H9 (cell line): Measurements from ENCODE around the gene CA11. TPM values are rescaled to one million over a fixed set of nuclear protein-coding genes. Genes with fewer than 3 reads are reported as not detected.
A peak's percentile ranks its signal among the peaks of the same experiment; 100 is the strongest.

Source experiments
- DNase-seq: peaks from one replicate; pipeline ENCODE4 v3.0.0-alpha.2; 2017
- H2AFZ ChIP-seq: one replicate; pipeline ENCODE4 v1.6.1; 2013; ENCODE audit warnings: mild to moderate bottlenecking, low read length, control low read depth, moderate library complexity
- H2AK5ac ChIP-seq: 2 replicates; pipeline ENCODE4 v1.6.1; 2013; ENCODE audit warnings: low read length, control low read depth, mixed read lengths; ENCODE audit not compliant: insufficient read length
- H2BK120ac ChIP-seq: one replicate; pipeline ENCODE4 v1.6.1; 2013; ENCODE audit warnings: low read depth, mild to moderate bottlenecking, low read length, control low read depth, inconsistent platforms; ENCODE audit not compliant: poor library complexity, severe bottlenecking
- H2BK12ac ChIP-seq: 2 replicates; pipeline ENCODE4 v1.6.1; 2013; ENCODE audit warnings: low read length, control low read depth, mixed read lengths, low read depth; ENCODE audit not compliant: insufficient read length
- H2BK15ac ChIP-seq: 2 replicates; pipeline ENCODE4 v1.6.1; 2013; ENCODE audit warnings: low read depth, low read length, control low read depth
- H2BK20ac ChIP-seq: one replicate; pipeline ENCODE4 v1.6.1; 2013; ENCODE audit warnings: low read depth, mild to moderate bottlenecking, low read length, control low read depth, inconsistent platforms; ENCODE audit not compliant: poor library complexity, severe bottlenecking
- H2BK5ac ChIP-seq: 2 replicates; pipeline ENCODE4 v1.6.1; 2013; ENCODE audit warnings: low read length, control low read depth, mixed read lengths; ENCODE audit not compliant: insufficient read length
- H3K14ac ChIP-seq: 2 replicates; pipeline ENCODE4 v1.6.1; 2013; ENCODE audit warnings: low read length, control low read depth; ENCODE audit not compliant: insufficient read depth
- H3K18ac ChIP-seq: 2 replicates; pipeline ENCODE4 v1.6.1; 2013; ENCODE audit warnings: low read depth, mild to moderate bottlenecking, mixed read lengths, low read length, control low read depth; ENCODE audit not compliant: insufficient read length
- H3K23ac ChIP-seq: 2 replicates; pipeline ENCODE4 v1.6.1; 2013; ENCODE audit warnings: low read length, control low read depth, mixed read lengths, low read depth; ENCODE audit not compliant: insufficient read length
- H3K23me2 ChIP-seq: 2 replicates; pipeline ENCODE4 v1.6.1; 2013; ENCODE audit warnings: low read depth, mild to moderate bottlenecking, mixed read lengths, low read length, control low read depth; ENCODE audit not compliant: insufficient read length, poor library complexity, severe bottlenecking
- H3K27ac ChIP-seq: 2 replicates; pipeline ENCODE4 v1.5.1; 2013; ENCODE audit warnings: low read length, control low read depth, mixed read lengths, low read depth; ENCODE audit not compliant: insufficient read length
- H3K27me3 ChIP-seq: 2 replicates; pipeline ENCODE4 v1.6.1; 2013; ENCODE audit warnings: low read length, control low read depth, inconsistent platforms; ENCODE audit not compliant: insufficient read depth
- H3K4ac ChIP-seq: 2 replicates; pipeline ENCODE4 v1.6.1; 2013; ENCODE audit warnings: low read depth, mild to moderate bottlenecking, control low read depth, inconsistent platforms, low read length, moderate library complexity
- H3K4me1 ChIP-seq: 2 replicates; pipeline ENCODE4 v1.6.1; 2013; ENCODE audit warnings: low read length, control low read depth, inconsistent platforms; ENCODE audit not compliant: insufficient read depth
- H3K4me2 ChIP-seq: 2 replicates; pipeline ENCODE4 v1.6.1; 2013; ENCODE audit warnings: low read length, control low read depth, mixed read lengths; ENCODE audit not compliant: insufficient read length, insufficient read depth
- H3K56ac ChIP-seq: 2 replicates; pipeline ENCODE4 v1.6.1; 2013; ENCODE audit warnings: low read depth, mild to moderate bottlenecking, mixed read lengths, low read length, control low read depth; ENCODE audit not compliant: insufficient read length
- H3K79me1 ChIP-seq: 2 replicates; pipeline ENCODE4 v1.6.1; 2013; ENCODE audit warnings: low read depth, mild to moderate bottlenecking, moderate library complexity, low read length, control low read depth, inconsistent platforms; ENCODE audit not compliant: insufficient read depth, poor library complexity, severe bottlenecking
- H3K79me2 ChIP-seq: 2 replicates; pipeline ENCODE4 v1.6.1; 2013; ENCODE audit warnings: low read length, control low read depth, inconsistent platforms; ENCODE audit not compliant: insufficient read depth
- H3K9ac ChIP-seq: 2 replicates; pipeline ENCODE4 v1.6.1; 2013; ENCODE audit warnings: low read length, control low read depth, mixed read lengths; ENCODE audit not compliant: insufficient read length; ENCODE audit errors: extremely low read depth
- H3K9me3 ChIP-seq: one replicate; pipeline ENCODE4 v1.6.1; 2013; ENCODE audit warnings: low read depth, low read length, inconsistent platforms; ENCODE audit not compliant: control insufficient read depth
- H3T11ph ChIP-seq: one replicate; pipeline ENCODE4 v1.6.1; 2013; ENCODE audit warnings: mild to moderate bottlenecking, low read length, control low read depth, inconsistent platforms
- H4K20me1 ChIP-seq: one replicate; pipeline ENCODE4 v1.6.1; 2013; ENCODE audit not compliant: control insufficient read depth, insufficient read length, insufficient read depth
- H4K5ac ChIP-seq: 2 replicates; pipeline ENCODE4 v1.6.1; 2013; ENCODE audit warnings: low read depth, mild to moderate bottlenecking, mixed read lengths, low read length, control low read depth; ENCODE audit not compliant: insufficient read length
- H4K8ac ChIP-seq: replicated peaks from 2 replicates; pipeline ENCODE4 v1.6.1; 2013; ENCODE audit warnings: low read length, control low read depth, mixed read lengths, low read depth; ENCODE audit not compliant: insufficient read length
- H4K91ac ChIP-seq: 2 replicates; pipeline ENCODE4 v1.6.1; 2013; ENCODE audit warnings: low read depth, mild to moderate bottlenecking, moderate library complexity, mixed read lengths, low read length, control low read depth; ENCODE audit not compliant: insufficient read length
- H3K27ac Mint-ChIP-seq, 3 experiments: 2 replicates in 2 of 3; 3 replicates in 1 of 3; pipeline ENCODE4 v1.8.0; 2020 to 2021; ENCODE audit warnings: mixed read lengths in 3 of 3, mild to moderate bottlenecking in 1 of 3, moderate library complexity in 1 of 3
- H3K27me3 Mint-ChIP-seq: 2 replicates; pipeline ENCODE4 v1.8.0; 2021; ENCODE audit warnings: low read depth, mild to moderate bottlenecking, moderate library complexity, mixed read lengths
- H3K36me3 Mint-ChIP-seq, 3 experiments: 2 replicates in 2 of 3; 3 replicates in 1 of 3; pipeline ENCODE4 v1.8.0; 2020 to 2021; ENCODE audit warnings: low read depth in 3 of 3, mixed read lengths in 3 of 3; ENCODE audit not compliant: insufficient read depth in 1 of 3
- H3K4me1 Mint-ChIP-seq, 2 experiments: 2 replicates each; pipeline ENCODE4 v1.8.0; 2020; ENCODE audit warnings: mixed read lengths in 2 of 2
- H3K4me3 Mint-ChIP-seq, 2 experiments: 2 replicates in 1 of 2; 3 replicates in 1 of 2; pipeline ENCODE4 v1.8.0; 2020 to 2021; ENCODE audit warnings: mild to moderate bottlenecking in 2 of 2, mixed read lengths in 2 of 2, moderate library complexity in 1 of 2
- H3K9me3 Mint-ChIP-seq, 2 experiments: 2 replicates in 1 of 2; 3 replicates in 1 of 2; pipeline ENCODE4 v1.8.0; 2020; ENCODE audit warnings: mild to moderate bottlenecking in 2 of 2, mixed read lengths in 2 of 2, moderate library complexity in 1 of 2
- CTCF ChIP-seq: fragments of 200-600 bp; sonication (generic); conservative IDR thresholded peaks from 3 replicates; pipeline ENCODE4 v1.8.0; 2021; ENCODE audit warnings: antibody characterized with exemption, mild to moderate bottlenecking
- WGBS: extraction: QIAGEN DNeasy Blood & Tissue Kit; methylation state at CpG from one replicate; pipeline ENCODE4 v1.1.7; 2013; ENCODE audit warnings: missing lambda C conversion rate, low lambda C conversion rate, mixed read lengths; ENCODE audit not compliant: insufficient read length; ENCODE audit errors: extremely low coverage; 5-methylcytosine and 5-hydroxymethylcytosine counted together
- total RNA-seq: library from RNA; stranded (reverse); gene quantifications from 2 replicates; pipeline ENCODE4 v1.2.1, GENCODE V29; 2021

CA11 gene
- total RNA-seq, 1 experiment from 2014 or later: 107 TPM

- H3K56ac ChIP-seq: no peak overlapping the region
- no peaks in the 10 kb centered on the region for H3K79me2 ChIP-seq
- no peak overlapping the region for H2BK20ac ChIP-seq
- DNase-seq: no peak
- no peak overlapping the region for H3K9ac ChIP-seq
- no peak overlapping the region for H2BK15ac ChIP-seq
- no peak overlapping the region for H2BK12ac ChIP-seq
- TF ChIP-seq CTCF: no peak
- no peak overlapping the region for H2AFZ ChIP-seq
- no peaks in the 10 kb centered on the region; the same call in 1 of the 2 replicates for H3K27me3 ChIP-seq
- H3K79me1 ChIP-seq: no peaks in the 10 kb centered on the region
- H4K20me1 ChIP-seq: no peaks in the 10 kb centered on the region
- no peak overlapping the region for H3K4ac ChIP-seq
- H3K4me1 ChIP-seq: peaks cover 7% of the 10 kb centered on the region; the same call in 1 of the 2 replicates
- H4K5ac ChIP-seq: no peak overlapping the region
- H3K14ac ChIP-seq: peak overlapping the region; percentile 54; the same call in 1 of the 2 replicates
- H3K4me1 Mint-ChIP-seq: peaks cover 25 to 49% of the 10 kb centered on the region in 2 experiments
- no peak overlapping the region for H3K23ac ChIP-seq
- no peaks in the 10 kb centered on the region for H3K9me3 ChIP-seq
- no peak overlapping the region for H2BK120ac ChIP-seq
- no peak overlapping the region for H4K8ac ChIP-seq
- H3K18ac ChIP-seq: peak overlapping the region; percentile 62
- no CpG with 5 or more reads among the region's 3 CpGs for WGBS
- no peak overlapping the region for H4K91ac ChIP-seq
- no peak overlapping the region for H2AK5ac ChIP-seq
- peaks cover 23% of the 10 kb centered on the region for H3K23me2 ChIP-seq
- H3K27me3 Mint-ChIP-seq: peaks cover 4% of the 10 kb centered on the region
- H3K4me2 ChIP-seq: peak overlapping the region; percentile 58
- peak overlapping the region; percentile 18 for H3K27ac ChIP-seq
- no peak overlapping the region for H3T11ph ChIP-seq
- peak overlapping the region in 2 of 3 experiments; percentile 83 to 99; a peak in 2 of 7 replicates for H3K27ac Mint-ChIP-seq
- no peaks in the 10 kb centered on the region for H3K9me3 Mint-ChIP-seq
- no peak overlapping the region for H2BK5ac ChIP-seq
- H3K4me3 Mint-ChIP-seq: peak overlapping the region in 1 of 2 experiments; percentile 82; a peak in 3 of 5 replicates
- peaks cover 5 to 24% (median 19%) of the 10 kb centered on the region in 3 experiments for H3K36me3 Mint-ChIP-seq
These were observed 14.8 kb downstream of the CA11 start for GRCh38 chr19:48631225-48631624.
